Pulmonary artery endothelial cell (primary cell): Measurements from ENCODE around the gene PPP5C. TPM values are rescaled to one million over a fixed set of nuclear protein-coding genes. Genes with fewer than 3 reads are reported as not detected.
"Not testable (repeated sequence)": the region's sequence is repeated elsewhere in the genome, so short reads cannot be mapped to it uniquely, and the experiment has no call there.

Experiments
- DNase-seq: peaks from one replicate; pipeline ENCODE4 v3.0.0-alpha.2; 2011; ENCODE audit warnings: low read depth, low spot score
- total RNA-seq: library from RNA; depleted of rRNA; stranded (reverse); fragments of >200 nt; gene quantifications from 2 replicates; pipeline ENCODE4 v1.2.3, GENCODE V29; 2014

Gene PPP5C
- total RNA-seq, 1 donor from 2014 or later = 88.4 TPM

GRCh38 chr19:46407856-46408663 lies 61.2 kb downstream of the PPP5C start:
- no peak for DNase-seq

GRCh38 chr19:46408664-46409039 lies 61.8 kb downstream of the PPP5C start:
- no peak for DNase-seq

DNA sequence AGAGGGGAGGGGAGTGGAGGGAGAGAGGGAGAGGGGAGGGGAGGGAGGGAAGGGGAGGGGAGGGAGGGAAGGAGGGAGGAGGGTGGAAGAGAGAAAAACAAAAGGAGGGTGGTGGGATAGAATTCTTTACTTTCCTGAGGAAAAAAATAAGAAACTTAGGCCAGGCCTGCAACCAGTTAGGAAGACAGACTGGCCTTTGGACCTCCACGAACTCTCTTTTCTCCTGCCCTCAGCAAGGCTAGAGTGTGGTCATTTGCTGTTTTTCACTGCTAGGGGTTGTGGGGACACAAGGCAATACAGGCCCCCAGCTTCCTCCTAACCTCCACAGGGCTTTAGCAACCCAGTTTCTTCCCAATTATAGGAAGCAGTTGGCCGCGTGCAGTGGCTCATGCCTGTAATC lies 62.3 kb downstream of the PPP5C start:
- DNase-seq = no peak

- no peak for DNase-seq
Observed at GRCh38 chr19:46410205-46411087, 63.6 kb downstream of the PPP5C start.

GRCh38 chr19:46411088-46411924 lies 64.4 kb downstream of the PPP5C start:
- DNase-seq = no peak

- no peak for DNase-seq
Observed at GRCh38 chr19:46411925-46412649, 65.2 kb downstream of the PPP5C start.

GRCh38 chr19:46412650-46413261 lies 65.9 kb downstream of the PPP5C start:
- DNase-seq = no peak

- no peak for DNase-seq
Observed at GRCh38 chr19:46413262-46414031, 66.6 kb downstream of the PPP5C start, which contains the start of gene CCDC8. Gene CCDC8 (minus strand): TSS chr19:46413564. CDS start chr19:46412810, 754 bp downstream.

- DNase-seq = not testable (repeated sequence)
Observed at GRCh38 chr19:46414899-46415298, 68.0 kb downstream of the PPP5C start.

DNA sequence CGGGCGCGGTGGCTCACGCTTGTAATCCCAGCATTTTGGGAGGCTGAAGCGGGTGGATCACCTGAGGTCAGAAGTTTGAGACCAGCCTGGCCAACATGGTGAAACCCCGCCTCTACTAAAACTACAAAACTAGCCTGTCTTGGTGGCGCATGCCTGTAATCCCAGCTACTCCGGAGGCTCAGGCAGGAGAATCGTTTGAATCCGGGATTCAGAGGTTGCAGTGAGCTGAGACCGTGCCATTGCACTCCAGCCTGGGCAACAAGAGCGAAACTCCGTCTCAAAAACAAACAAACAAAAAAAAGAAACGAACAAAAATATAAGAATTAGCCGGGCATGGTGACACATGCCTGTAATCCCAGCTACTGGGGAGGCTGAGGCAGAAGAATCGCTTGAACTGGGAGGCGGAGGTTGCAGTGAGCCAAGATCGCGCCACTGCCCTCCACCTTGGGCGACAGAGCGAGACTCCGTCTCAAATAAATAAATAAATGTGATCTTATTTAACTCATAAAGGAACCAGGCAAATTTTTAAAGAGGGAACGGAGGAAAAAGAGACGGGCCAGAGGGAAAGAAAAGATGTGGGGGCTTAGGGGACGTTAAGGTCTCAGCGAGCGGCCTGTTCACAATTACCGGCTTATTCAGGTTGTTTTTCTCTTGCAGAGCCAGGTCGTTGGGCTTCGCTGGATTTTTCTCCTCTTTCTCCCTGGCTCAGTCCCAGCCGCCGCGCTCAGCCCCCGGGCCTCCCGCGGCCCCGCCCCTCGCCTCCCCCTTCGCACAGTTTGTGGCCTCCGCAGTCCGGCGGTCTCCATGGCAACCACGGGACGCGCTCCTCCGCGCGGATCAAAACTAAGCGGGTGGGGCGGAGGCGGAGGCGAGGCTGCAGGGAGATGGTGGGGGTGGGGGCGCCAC lies 69.2 kb downstream of the PPP5C start:
- not testable (repeated sequence) for DNase-seq

DNA sequence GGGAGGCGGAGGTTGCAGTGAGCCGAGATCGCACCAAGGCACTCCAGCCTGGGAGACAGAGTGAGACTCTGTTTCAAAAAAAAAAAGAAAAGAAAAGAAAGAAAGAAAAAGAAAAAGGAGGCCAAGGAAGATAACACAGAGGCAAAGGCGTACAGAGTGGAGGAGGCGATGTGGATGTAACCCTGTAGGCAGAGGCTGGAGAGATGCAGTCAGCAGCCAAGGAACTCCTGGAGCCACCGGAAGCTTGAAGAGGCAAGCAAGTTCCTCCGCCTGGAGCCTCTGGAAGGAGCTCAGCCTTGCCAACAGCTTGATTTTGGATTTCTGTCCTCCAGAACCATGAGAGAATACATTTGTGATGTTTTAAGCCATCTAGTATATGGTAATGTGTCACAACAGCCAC lies 73.2 kb downstream of the PPP5C start:
- DNase-seq = no peak

DNA sequence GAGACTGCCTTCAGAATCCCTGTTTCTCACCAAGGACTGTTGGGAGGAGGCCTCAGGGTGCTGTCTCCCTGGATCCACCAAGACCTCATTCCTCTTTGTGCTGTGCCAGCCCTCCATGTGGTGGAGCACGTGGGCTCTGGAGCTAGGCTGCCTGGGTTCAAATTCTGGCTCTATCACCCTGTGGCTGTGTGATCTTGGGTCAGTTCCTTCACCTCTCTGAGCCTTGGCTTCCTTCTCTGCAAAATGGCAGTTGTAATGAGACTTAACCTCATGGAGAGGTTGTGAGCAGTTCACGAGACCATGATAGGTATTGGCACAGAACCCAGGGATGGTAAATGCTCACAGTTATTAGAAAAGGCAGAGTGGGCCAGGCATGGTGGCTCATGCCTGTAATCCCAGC lies 75.5 kb downstream of the PPP5C start:
- no peak for DNase-seq

GRCh38 chr19:46423188-46423587 lies 76.3 kb downstream of the PPP5C start:
- no peak for DNase-seq

- no peak for DNase-seq
Observed at GRCh38 chr19:46426035-46426505, 79.2 kb downstream of the PPP5C start.

DNA sequence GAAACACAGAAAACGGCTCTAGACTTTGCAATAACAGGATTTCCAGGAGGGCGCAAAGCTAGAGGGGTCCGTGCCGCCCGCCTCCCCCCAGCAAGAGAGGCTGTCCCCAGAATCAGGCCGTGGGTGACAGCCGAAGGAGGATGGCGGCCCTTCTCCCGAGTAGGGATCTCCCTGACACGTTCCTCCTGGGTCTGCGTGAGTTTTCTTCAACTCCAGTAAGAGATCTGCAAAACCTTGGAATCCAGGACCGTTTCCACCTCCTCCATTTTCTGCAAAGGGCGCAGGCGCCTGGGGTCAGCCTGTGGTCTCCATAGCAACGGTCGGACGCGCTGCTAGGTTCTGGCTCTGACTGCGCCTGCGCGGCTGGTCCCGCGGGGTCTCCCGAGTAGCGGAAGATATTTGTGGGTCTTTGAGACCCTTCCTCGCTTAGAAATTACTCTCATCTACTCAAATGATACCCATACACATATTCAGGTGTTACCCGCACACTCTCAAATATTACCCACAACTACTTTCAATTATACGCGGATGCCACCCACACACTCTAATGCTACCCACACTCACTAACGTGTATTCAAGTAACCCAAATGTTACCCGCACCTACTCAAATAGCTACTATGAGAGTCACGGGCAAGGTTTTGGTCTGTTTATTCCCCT lies 79.7 kb downstream of the PPP5C start:
- no peak for DNase-seq

DNA sequence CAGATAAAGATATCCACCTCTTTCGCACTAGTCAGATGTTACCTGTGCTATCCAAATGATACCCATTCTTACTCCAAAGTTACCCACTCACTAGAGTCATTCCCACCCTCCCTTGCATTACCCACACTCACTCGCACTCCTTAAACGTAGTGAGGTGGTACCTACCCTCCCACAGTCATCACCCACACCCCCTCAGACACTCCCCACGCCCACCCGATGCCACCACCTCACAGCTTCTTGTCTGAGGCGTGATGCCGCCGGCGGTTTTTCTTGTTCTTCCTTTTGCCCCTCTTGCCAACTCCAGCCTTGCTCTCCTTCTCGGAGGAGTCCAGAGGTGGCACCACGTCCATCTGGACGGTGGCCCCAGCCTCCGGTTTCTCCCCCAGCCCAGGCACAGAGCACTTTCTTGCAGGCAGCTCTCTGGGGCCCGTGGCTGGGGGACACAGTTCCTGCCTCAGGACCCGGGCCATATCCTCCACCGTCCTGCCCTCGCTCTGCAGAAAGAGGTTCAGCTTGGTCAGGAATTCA lies 80.7 kb downstream of the PPP5C start:
- DNase-seq = no peak

GRCh38 chr19:46428239-46429135 lies 81.6 kb downstream of the PPP5C start, which contains the start of gene PNMA8C:
Gene PNMA8C (minus strand): TSS chr19:46428936. CDS start chr19:46428359, 577 bp downstream.
- DNase-seq = no peak
